GM19463 (cell line): ENCODE results near the gene TFAM.

Experiments used
- ATAC-seq: cut with Tn5 transposase; IDR thresholded peaks from one replicate; pipeline ENCODE4 v1.9.1; 2021; ENCODE audit warnings: mild to moderate bottlenecking, moderate library complexity; ENCODE audit not compliant: unreplicated experiment

Gene TFAM

GRCh38 chr10:58384999-58385783, at the start of gene TFAM:
Gene TFAM (plus strand): TSS chr10:58385410. CDS start chr10:58385548, 138 bp downstream.
- ATAC-seq: peak; percentile 86

- ATAC-seq: no peak
Observed at GRCh38 chr10:58336242-58336641, 49.0 kb upstream of the TFAM start.

- no peak for ATAC-seq
Observed at GRCh38 chr10:58341422-58341821, 43.8 kb upstream of the TFAM start.

GRCh38 chr10:58341947-58342346, 43.3 kb upstream of the TFAM start:
- ATAC-seq: no peak

GRCh38 chr10:58347967-58348366, 37.2 kb upstream of the TFAM start:
- no peak for ATAC-seq

- ATAC-seq: no peak
Observed at GRCh38 chr10:58348571-58349033, 36.6 kb upstream of the TFAM start.

- no peak for ATAC-seq
Observed at GRCh38 chr10:58350023-58350422, 35.2 kb upstream of the TFAM start.

- no peak for ATAC-seq
Observed at GRCh38 chr10:58350619-58351323, 34.4 kb upstream of the TFAM start.

GRCh38 chr10:58351616-58352578, 33.3 kb upstream of the TFAM start:
- no peak for ATAC-seq

GRCh38 chr10:58352956-58353610, 32.1 kb upstream of the TFAM start:
- ATAC-seq: no peak

GRCh38 chr10:58356756-58357155, 28.5 kb upstream of the TFAM start:
- ATAC-seq: no peak

GRCh38 chr10:58358314-58358933, 26.8 kb upstream of the TFAM start:
- no peak for ATAC-seq

- ATAC-seq: no peak
Observed at GRCh38 chr10:58358947-58359346, 26.3 kb upstream of the TFAM start.

- no peak for ATAC-seq
Observed at GRCh38 chr10:58359541-58359940, 25.7 kb upstream of the TFAM start.

GRCh38 chr10:58360412-58361004, 24.7 kb upstream of the TFAM start:
- ATAC-seq: no peak

- no peak for ATAC-seq
Observed at GRCh38 chr10:58361353-58361752, 23.9 kb upstream of the TFAM start.

GRCh38 chr10:58362027-58362789, 23.0 kb upstream of the TFAM start:
- ATAC-seq: no peak

- no peak for ATAC-seq
Observed at GRCh38 chr10:58367069-58367468, 18.1 kb upstream of the TFAM start.

- ATAC-seq: no peak
Observed at GRCh38 chr10:58371473-58371872, 13.7 kb upstream of the TFAM start.
